WERI-Rb-1 (cell line): Measurements from ENCODE around the gene MKRN3.

Experiments
- DNase-seq: peaks from one replicate; pipeline ENCODE4 v3.0.0-alpha.2; 2020
- H3K27ac ChIP-seq: fragments of 250-450 bp; sonication (Bioruptor Pico); 2 replicates; pipeline ENCODE4 v1.5.1; 2020; ENCODE audit warnings: mild to moderate bottlenecking, moderate library complexity
- H3K27me3 ChIP-seq: fragments of 250-450 bp; sonication (Bioruptor Pico); 2 replicates; pipeline ENCODE4 v1.5.1; 2021; ENCODE audit warnings: mild to moderate bottlenecking, low read depth, moderate library complexity; ENCODE audit not compliant: insufficient read depth, severe bottlenecking
- H3K36me3 ChIP-seq: fragments of 250-450 bp; sonication (Bioruptor Pico); 2 replicates; pipeline ENCODE4 v1.5.1; 2020; ENCODE audit warnings: mild to moderate bottlenecking, moderate library complexity
- H3K4me3 ChIP-seq: 2 replicates; pipeline ENCODE4 v1.5.1; 2011; ENCODE audit warnings: low read depth, mild to moderate bottlenecking, control low read depth, low read length
- H3K9me3 ChIP-seq: fragments of 250-450 bp; sonication (Bioruptor Pico); 2 replicates; pipeline ENCODE4 v1.5.1; 2021; ENCODE audit warnings: mild to moderate bottlenecking, moderate library complexity; ENCODE audit not compliant: severe bottlenecking
- CTCF ChIP-seq: IDR thresholded peaks from 2 replicates; pipeline ENCODE4 v1.5.1; 2011; ENCODE audit warnings: low read depth, mild to moderate bottlenecking, control low read depth, inconsistent platforms, low read length

Gene MKRN3

GRCh38 chr15:23536659-23537058 is 28.8 kb upstream of the MKRN3 start:
- Histone ChIP-seq H3K27ac (no peak overlapping the region), H3K4me3 (no peak overlapping the region), H3K36me3 (no peaks in the 10 kb centered on the region), H3K27me3 (peaks cover 2% of the 10 kb centered on the region), H3K9me3 (peaks cover 2% of the 10 kb centered on the region)
- peak; percentile 47 for DNase-seq
- no peak for TF ChIP-seq CTCF

GRCh38 chr15:23538648-23539047 is 26.8 kb upstream of the MKRN3 start:
- H3K9me3 ChIP-seq = peaks cover 2% of the 10 kb centered on the region
- no peaks in the 10 kb centered on the region for H3K36me3 ChIP-seq
- H3K27ac ChIP-seq = no peak overlapping the region
- DNase-seq = no peak
- H3K27me3 ChIP-seq = peaks cover 2% of the 10 kb centered on the region
- no peak for TF ChIP-seq CTCF
- no peak overlapping the region for H3K4me3 ChIP-seq

- Histone ChIP-seq H3K27me3 (no peaks in the 10 kb centered on the region), H3K36me3 (no peaks in the 10 kb centered on the region), H3K4me3 (no peak overlapping the region), H3K9me3 (peaks cover 2% of the 10 kb centered on the region), H3K27ac (no peak overlapping the region)
- no peak for TF ChIP-seq CTCF
- DNase-seq = no peak
Measured at GRCh38 chr15:23539892-23540291, 25.6 kb upstream of the MKRN3 start.

- no peak overlapping the region for H3K4me3 ChIP-seq
- no peak for TF ChIP-seq CTCF
- H3K27me3 ChIP-seq = no peaks in the 10 kb centered on the region
- peaks cover 2% of the 10 kb centered on the region for H3K9me3 ChIP-seq
- no peak overlapping the region for H3K27ac ChIP-seq
- DNase-seq = no peak
- no peaks in the 10 kb centered on the region for H3K36me3 ChIP-seq
Measured at GRCh38 chr15:23546158-23546557, 19.3 kb upstream of the MKRN3 start.

GRCh38 chr15:23548071-23548470 is 17.4 kb upstream of the MKRN3 start:
- H3K9me3 ChIP-seq = no peaks in the 10 kb centered on the region
- H3K27me3 ChIP-seq = no peaks in the 10 kb centered on the region
- no peak overlapping the region for H3K4me3 ChIP-seq
- H3K36me3 ChIP-seq = no peaks in the 10 kb centered on the region
- TF ChIP-seq CTCF = no peak
- DNase-seq = no peak
- H3K27ac ChIP-seq = no peak overlapping the region

- Histone ChIP-seq H3K4me3 (peak overlapping the region; percentile 40), H3K27ac (peak overlapping the region; percentile 11), H3K36me3 (peaks cover 6% of the 10 kb centered on the region; the same call in 1 of the 2 replicates), H3K27me3 (peaks cover 2% of the 10 kb centered on the region), H3K9me3 (peaks cover 5% of the 10 kb centered on the region)
- TF ChIP-seq CTCF = no peak
- no peak for DNase-seq
Measured at GRCh38 chr15:23561914-23562313, 3.6 kb upstream of the MKRN3 start.
